CD4-positive, alpha-beta T cell treated with Interleukin-15 for 1 hour (primary cell): ENCODE measurements around the gene ZBTB4.
A peak's percentile ranks its signal among the peaks of the same experiment; 100 is the strongest.

Experiments
- DNase-seq: peaks from one replicate; pipeline ENCODE4 v3.0.0-alpha.2; 2020

ZBTB4 gene

DNA sequence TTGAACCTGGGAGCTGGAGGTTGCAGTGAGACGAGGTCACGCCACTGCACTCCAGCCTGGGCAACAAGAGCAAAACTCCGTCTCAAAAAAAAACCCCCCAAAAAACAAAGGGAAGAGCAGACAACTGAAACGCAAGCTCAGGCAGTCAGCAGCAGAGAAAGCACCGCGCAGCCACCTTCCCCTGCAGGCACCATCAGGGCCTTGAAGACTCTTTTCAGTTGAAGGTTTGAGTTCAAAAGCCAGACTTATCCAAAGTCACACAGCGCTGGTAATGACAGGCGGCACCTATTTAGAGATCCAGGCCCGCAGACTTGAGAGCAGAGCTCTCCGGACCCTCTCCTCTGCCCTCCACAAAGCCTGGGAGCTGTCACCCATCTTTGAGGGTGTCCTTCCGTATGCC is 11.1 kb downstream of the ZBTB4 start:
- DNase-seq = no peak

DNA sequence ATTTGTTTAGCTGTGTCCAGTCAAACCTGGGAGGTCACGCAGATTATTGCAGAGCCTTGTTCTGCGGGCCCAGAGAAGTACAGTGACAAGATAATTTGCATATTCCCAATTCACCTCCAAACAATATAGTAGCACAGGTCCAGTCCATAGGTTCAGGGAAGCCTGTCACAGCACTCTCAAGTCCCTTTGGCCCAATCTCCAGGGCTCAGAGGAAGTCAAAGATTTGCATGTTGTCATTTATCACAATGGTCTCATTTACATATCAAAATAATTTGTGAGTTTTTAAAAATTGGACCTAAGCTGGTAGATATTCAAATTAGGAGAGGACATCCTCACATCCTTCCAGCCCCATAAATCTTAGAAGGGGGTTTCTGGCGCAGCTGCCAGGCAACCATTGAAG is 11.9 kb downstream of the ZBTB4 start:
- DNase-seq = no peak

DNA sequence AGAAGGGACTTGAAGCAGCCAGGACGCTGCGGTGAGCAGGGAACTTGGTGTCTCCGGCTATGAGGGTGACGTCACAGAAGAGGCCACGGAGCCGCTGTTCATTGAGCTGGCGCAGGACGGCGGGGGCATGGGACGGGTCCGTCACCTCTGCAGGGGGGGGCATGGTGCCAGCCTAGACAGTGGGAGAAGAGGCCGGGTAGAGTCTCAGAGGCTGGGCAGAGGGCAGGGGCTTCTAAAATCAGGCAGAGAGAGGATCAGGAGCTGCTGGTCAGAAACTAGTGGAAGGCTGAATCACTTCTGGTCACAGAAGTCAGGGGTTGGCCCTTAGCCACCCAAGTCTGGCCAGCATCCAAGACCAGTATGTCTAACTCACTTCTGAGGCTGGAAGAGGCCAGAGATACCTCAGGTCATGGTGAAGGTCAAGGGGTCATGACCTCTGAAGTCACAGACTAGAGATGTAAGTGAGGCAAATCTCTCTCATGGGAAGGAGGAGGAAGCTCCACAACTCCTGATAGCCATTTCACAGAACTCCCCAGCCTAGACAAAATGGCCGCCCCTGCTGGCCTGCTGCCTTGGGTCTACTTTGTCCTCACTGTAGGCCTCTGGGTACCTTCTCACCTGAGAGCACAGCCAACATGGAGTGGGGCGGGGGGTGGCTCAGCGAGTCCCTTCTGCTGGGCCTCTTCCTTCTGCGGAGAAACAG is 12.6 kb downstream of the ZBTB4 start:
- peak; percentile 54 for DNase-seq

DNA sequence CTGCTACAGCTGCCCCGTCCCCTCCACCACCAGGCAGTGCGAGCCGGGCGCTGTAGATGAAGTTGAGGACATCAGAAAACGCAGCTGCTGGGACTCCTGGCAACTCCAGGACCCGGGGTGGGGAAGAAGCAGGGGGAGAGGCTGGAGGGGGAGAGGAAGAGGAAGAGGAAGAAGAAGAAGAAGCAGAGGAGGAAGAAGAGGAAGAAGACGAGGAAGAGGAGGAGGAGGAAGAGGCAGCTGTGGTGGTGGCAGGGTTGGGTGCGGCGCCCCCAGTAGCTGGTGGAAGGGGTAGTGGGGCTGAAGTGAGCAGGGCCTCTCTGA is 13.2 kb downstream of the ZBTB4 start:
- DNase-seq = no peak

DNA sequence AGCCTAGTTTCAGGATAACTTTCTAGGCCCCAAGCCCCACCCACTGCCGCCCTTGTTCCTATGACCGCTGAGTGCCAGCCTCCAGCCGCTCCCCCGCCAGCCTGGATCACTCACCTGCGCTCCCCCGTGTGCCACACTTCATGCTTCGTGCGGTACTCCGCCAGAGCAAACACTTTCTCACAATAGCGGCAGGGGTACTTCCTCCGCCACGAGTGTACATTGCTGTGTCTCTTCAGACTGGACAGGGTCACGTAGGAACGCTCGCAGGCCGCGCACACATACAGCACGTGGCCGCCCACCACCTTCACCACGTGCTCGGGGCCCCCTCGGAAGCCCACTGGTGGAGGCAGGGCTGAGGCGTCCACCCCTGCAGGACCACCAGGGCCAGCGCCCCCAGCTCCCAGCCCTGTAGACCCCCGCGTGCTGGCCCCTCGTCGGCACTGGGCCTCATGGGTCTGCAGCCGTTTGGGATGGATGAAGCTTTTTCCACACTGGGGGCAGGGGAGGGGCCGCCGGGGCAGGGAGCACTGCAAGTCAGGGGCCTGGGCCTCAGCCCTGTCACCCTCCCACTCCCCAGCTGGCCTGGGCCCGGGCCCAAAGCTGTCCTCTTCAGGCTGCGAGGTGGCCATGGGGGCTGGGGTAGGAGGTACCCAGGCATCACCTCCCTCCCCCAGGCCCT is 13.7 kb downstream of the ZBTB4 start:
- no peak for DNase-seq

DNA sequence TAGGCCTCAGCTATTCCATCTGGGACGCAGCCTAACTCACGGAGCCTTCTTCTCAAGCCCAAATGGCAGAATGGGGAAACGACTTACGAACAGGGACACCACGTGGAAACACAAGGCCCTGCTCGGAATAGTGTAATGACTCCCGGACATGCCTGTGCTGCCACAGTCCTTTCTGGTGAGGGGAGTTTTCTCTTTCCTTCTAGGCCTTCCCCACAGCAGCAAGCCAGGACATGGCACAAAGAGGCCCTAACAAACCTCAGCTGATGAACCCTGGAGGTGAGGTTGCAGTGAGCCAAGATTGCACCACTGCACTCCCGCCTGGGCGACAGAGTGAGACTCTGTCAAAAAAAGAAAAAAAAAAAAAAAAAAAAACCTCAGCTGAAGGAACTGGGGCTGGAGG is 15.3 kb downstream of the ZBTB4 start:
- DNase-seq = no peak

DNA sequence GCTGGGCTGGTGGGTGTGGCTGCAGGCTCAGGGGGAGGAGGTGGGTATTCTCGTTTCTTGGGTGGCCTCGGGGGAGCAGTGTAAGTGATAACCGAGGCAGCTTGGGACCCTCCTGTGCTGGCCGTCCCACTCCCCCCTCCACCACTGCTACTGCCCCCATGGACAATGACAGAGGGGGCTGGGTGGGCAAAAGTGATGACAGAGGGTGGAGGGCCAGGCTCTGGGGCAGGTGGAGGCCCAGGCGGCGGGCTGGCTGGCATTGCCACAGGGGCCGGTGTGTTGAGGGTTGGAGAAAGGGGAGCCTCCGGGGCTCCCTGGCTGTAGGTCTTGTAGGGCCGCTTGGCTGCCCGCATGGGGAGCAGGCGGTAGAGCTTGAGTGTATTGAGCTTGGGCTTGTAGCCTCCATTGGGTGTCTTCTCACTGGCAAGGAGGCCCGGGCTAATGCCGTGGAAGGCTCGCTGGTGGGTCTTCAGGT is 16.0 kb downstream of the ZBTB4 start:
- DNase-seq = no peak

DNA sequence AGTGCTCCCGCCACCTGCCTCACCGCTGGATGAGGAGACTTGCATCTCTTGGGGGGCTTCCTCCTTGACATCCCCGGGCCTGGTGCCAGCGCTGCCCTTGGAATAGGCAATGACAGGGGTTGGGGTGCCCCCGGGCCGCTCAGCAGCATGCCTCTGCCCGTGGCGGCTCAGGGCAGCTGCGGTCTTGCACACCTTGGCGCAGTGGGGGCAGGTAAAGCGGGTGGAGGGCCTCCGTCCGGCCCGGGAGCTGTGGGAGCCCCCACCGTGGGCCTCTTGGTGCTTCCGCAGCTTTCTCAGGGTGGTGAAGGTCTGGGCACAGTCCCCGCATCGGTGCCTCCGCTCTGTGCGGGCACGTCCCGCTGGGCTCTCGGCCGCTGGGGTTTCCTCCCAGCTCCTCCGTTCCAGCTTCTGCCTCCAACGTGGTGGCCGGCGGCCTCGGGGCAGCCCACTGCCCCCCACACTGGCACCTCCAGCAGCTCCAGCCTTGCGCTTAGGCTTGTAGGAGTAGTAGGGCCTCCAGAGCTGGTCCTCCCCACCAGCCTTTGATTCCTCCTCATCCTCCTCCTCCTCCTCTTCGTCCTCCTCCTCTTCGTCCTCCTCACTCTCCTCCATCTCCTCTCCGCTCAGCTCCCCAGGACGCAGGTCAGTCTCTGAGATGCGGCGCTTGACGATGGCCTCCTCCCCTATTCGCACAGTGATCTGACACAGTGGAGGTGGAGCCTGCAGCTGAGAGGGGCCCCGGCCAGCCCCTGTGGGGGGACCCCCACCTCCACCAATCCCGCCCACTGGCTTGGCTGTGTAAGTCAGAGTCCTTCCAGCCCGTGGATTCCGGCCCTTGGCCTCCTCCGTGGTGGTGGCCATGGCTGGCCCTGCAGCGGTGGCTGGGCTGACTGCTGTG is 16.7 kb downstream of the ZBTB4 start:
- no peak for DNase-seq

DNA sequence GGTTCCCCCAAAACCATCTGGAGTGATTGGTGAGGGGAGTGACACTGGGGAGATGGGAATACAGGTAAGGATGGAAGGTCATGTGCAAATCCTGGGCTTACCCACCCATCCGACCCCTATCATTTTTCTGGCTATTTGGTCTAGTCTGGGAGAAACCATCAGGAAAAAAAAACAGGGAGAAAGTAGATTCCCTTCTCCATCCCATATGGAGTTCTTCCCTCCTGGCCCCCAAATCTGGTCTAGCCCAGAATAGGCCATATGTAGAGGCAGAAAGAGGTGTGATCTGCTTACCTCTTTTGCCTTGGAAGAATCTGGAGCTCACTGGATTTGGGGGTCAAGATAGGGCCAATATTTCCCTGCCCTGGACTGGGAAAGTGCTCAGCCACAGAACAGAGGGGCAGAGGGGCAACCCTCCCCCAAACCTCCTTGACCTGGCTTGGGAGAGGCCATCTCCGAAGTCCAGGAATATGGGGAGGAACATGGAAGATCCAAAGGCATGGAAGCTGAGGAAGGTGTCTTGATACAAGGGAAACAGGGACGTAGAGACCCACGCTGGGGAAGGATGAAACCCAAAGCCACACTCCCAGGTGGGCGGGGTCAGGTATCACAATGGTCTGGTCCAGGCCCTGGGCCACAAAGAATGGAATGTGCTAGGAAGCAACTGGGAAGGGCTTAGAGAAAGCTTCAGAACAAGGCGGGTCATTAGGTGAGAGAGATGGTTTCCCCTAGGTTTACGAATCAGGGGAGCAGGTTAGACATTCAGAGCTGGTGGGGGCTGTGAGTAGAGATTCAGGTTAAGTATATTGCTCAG is 18.4 kb downstream of the ZBTB4 start:
- DNase-seq = no peak

DNA sequence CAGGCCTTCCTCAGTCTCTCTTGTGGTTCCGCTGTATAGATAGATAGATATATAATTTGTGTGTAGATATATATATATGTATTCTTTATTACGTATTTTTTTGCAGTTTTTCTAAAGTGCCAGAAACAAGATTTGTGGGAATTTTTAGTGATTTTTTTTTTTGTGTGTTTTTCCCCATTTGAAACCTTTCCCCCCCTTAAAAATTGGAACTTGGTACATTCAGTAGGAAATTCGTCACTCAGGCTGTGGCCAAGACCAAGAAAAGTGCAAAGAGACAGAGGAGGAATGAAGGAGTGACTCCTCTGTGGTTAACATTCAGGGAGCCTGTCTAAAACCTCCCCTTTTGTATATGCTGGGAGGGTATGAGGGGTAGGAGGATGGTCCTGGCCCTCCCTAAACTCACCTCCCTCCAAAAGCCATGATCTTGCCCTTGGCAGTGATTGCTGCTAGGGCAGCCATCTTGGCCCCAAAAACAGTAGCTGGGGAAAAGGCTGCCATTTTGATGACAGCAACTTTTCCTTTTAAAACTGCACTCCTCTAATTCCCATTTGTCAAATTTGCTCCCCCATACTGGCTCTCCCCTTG is 19.4 kb downstream of the ZBTB4 start:
- DNase-seq = no peak

DNA sequence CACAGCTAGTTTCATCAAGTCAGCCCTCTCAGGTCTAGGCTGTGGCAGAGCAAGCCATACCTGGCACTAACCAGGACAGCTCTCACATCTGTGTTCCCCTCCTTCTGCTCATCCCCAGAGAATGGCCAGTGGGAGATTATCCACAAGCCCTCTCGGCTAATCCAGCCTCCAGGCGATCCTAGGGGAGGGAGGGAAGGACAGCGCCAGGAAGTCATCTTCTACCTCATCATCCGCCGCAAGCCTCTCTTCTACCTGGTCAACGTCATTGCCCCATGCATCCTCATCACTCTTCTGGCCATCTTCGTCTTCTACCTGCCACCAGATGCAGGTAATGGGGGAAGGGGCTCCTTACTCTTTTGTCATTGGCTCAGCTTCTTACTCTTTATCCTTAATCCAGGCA is 31.0 kb downstream of the ZBTB4 start:
- no peak for DNase-seq

DNA sequence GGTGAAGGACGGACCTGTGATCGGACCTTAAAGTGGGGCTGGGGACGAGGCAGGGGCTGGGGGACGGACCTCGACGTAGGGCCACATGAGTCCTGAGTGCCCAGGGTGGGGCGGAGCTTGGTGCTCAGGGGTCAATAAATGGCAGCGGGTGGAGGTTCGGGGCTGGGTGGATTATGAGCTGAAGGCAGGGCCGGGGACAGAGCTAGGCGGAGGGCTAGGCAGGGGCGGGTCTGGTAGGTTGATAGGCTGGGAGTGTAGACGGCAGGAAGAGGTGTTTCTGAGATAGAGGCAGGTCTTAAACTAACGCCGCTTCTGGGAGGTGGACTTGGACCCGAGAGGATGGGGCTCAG is 33.8 kb downstream of the ZBTB4 start:
- no peak for DNase-seq

DNA sequence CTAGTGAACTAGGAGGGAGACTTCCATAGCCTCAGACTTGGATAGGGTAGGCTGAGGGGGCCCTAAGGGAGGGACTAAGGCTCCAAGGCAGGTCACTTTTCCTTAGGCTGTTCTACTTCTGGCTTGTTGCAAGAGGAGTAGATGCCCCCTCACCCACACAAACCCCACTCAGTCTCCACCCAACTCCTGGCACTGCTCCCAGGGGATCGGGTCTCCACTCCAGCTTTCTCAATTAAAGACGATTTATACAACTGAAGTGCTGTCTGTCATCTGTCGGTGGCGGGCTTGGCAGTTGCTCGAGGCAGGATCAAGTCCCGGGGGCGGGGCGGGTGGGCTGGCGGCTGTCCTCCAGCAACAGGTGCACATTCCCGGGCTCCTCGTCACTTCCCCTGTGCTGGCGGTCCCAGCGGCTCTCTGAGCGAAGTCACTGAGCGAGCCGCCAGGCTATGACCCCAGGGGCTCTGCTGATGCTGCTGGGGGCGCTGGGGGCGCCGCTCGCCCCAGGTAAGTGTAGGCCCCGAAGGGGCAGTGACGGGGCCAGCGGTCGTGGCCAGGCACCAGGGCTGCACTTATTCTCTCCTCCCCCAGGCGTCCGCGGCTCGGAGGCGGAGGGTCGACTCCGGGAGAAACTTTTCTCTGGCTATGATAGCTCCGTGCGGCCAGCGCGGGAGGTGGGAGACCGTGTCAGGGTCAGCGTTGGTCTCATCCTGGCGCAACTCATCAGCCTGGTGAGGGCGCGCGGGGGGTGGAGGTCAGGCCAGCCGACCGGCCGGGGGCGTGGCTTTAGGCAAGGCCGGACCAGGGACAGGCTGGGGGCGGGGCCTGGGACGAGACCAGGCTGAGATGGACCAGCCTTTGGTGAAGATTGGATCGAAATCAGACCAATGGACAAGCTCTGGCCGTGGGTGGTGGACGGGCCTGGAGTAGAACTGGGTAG is 34.5 kb downstream of the ZBTB4 start, which contains the start of gene CHRNB1:
CHRNB1 (plus strand) TSS at position 380 of the 937 bp plus-strand sequence; CDS start at position 447, 67 bp downstream.
- DNase-seq = peak; percentile 61

DNA sequence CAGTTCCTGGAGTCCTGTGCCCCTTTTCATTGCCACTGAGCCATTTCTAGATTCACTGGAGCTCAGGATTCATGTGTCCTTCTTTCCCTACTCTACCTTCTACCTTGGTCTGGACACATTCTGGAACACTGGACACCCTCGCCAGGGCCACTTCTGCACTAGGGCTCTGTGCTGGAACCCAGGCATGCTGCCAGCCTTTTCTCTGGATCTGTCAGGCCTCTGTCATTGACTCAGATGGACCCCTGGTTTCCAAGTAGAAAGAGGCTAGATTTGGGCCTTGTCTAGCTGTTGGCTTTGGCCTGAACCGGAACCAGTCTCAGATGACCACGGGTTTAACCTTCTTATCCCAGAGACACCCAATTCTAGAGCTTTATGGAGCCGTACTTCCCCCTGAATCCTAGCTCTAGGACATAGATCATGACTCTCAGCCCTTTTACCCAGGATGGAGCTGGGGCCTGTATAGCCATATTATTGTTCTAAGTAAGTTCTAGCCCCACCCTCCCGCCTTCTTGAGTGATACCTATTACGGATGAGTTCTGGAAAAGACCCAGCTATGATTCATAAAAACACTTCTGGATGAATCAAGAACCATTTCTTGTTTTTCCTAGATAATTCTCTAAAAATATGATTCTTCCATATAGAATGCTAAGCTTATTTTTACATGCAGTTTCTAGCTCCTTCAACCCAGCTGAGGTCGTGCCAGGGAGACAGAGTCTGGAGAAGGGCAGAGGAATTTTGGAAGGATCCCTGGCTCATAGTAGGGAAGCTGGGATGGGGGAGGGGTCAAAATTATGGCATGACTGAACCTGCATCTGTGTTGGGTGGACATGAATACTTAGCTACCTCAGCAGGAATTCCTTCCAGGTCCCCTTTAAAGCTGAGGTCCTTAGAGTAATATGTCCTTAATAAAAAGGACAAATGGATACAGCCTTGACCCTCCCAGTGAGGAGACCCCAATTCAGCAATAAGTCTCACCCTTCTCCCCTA is 35.6 kb downstream of the ZBTB4 start:
- no peak for DNase-seq

DNA sequence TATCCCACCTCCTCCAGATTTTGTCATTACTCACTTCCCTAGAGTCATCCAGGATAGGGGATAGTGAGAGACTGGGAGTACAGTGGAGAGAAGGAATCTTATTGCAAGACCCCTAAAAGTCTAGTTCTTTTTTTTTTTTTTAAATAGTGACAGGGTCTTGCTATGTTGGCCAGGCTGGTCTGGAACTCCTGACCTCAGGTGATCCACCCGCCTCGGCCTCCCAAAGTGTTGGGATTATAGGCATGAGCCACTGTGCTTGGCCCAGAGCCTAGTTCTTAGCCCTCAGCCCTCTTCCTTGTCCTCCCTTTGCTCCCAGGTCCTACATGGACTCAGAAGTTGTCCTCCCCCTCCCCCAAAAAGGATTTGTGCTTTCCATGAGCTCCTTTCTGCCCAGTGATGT is 37.3 kb downstream of the ZBTB4 start:
- DNase-seq = no peak

DNA sequence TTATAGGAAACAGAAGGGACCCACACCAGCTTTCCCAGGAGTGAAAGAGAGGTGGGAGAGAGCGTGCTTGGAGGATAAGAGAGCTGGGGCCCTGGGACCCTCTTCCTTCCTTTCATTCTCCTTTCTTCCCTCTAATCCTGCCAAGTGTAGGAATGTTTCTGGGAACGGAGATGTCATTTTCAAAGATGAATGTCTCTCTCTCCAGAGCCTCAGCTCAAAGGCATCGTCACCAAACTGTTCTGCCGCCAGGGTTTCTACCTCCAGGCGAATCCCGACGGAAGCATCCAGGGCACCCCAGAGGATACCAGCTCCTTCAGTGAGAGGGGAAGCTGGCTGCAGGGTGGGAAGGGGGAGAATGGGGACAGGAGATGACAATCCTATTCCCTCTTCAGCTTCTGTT is 38.2 kb downstream of the ZBTB4 start:
- DNase-seq = no peak

DNA sequence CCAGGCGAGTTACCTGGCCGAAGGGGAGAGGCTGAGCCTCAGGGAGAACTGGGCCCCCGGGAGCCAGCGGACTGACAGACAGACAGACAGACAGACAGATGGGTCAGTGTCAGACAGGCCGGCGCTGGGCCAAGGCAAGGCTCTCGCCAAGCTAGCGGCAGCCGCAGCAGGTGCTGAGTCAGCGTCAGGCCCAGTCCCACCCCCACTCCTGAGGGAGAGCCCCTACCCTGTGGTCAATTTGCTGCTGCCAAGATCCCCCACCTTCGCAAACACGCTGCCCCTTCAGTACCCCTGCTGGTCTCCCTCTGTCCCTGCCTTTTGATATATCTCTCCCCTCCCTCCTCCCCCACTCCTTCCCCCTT is 38.6 kb downstream of the ZBTB4 start:
- DNase-seq = peak; percentile 30

DNA sequence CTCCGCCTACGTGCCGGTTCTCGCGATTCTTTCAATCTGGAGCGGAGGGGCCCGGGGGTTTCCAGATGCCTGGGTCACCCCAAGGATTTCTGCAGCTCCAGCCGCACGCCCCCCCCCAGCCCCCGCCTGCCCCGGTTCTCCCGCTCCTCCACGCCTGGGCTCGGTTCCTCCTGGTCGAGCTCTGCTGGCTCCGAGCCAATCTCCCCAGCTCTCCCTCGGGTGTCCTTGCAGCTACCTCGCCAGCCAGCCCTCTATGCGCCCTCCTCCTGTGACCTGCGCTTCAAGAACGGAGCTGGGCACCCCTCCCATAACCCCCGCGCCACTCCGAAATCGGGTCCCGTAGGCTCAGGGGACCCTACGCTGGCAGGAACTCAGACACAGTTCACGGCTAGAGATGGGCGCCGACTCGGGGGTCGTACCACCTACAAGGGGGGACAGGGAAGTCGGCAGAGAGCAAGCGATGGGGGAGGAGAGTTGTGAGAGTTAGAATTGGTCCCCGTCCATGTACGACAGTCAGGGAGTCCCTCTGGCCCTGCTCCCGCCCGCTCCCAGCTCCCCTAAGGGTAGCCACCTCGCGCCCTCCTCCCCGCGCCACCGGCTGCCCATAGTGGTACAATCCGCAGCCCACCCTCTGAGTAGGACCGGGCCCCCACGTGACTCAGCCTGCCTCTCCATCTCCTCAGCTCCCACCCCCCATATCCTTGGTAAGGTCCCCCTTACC is 39.2 kb downstream of the ZBTB4 start:
- peak; percentile 33 for DNase-seq

DNA sequence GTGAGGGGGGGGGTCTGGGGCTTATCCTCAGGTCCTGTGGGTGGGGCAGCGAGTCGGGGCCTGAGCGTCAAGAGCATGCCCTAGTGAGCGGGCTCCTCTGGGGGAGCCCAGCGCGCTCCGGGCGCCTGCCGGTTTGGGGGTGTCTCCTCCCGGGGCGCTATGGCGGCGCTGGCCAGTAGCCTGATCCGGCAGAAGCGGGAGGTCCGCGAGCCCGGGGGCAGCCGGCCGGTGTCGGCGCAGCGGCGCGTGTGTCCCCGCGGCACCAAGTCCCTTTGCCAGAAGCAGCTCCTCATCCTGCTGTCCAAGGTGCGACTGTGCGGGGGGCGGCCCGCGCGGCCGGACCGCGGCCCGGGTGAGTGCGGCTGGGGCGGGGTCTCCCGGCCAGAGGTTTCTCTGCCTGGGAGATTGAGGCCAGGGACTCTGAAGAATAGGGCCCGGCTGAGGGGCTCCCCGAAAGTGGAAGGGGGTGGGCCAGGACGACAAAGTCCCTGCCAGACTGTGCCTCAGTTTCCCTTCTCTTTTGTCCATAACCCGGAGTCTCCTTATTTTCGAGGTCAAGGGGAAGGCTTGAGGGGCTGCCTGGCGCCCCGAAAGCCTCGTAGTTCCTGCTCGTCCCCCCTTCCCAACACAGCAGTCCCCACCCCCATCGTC is 39.8 kb downstream of the ZBTB4 start, which contains the start of gene FGF11:
FGF11 (plus strand) TSS at position 51 of the 651 bp plus-strand sequence; CDS start at position 160, 109 bp downstream.
- DNase-seq = no peak
